Loucy (cell line): Measurements from ENCODE around the gene TTF2.

Source experiments
- H2AFZ ChIP-seq: fragments of 200-600 bp; sonication (generic); 2 replicates; pipeline ENCODE4 v1.6.0; 2016; ENCODE audit warnings: antibody characterized with exemption, mild to moderate bottlenecking, low read length, moderate library complexity
- H3F3A ChIP-seq: fragments of 200-600 bp; 2 replicates; pipeline ENCODE4 v1.6.0; 2016; ENCODE audit warnings: antibody characterized with exemption, low read depth, mild to moderate bottlenecking
- H3K27me3 ChIP-seq: fragments of 200-600 bp; sonication (generic); 2 replicates; pipeline ENCODE4 v1.6.1; 2014; ENCODE audit warnings: low read length, mild to moderate bottlenecking; ENCODE audit not compliant: insufficient read depth, poor library complexity, severe bottlenecking
- H3K36me3 ChIP-seq: fragments of 200-600 bp; sonication (generic); 2 replicates; pipeline ENCODE4 v1.6.1; 2016; ENCODE audit warnings: low read length; ENCODE audit not compliant: insufficient read depth
- H3K4me1 ChIP-seq: fragments of 200-600 bp; sonication (generic); 2 replicates; pipeline ENCODE4 v1.5.1; 2014; ENCODE audit warnings: low read length, mild to moderate bottlenecking; ENCODE audit not compliant: insufficient read depth, poor library complexity, severe bottlenecking
- H3K4me2 ChIP-seq: fragments of 200-600 bp; sonication (generic); 2 replicates; pipeline ENCODE4 v1.6.0; 2014; ENCODE audit warnings: antibody characterized with exemption, low read length, low read depth, mild to moderate bottlenecking; ENCODE audit not compliant: poor library complexity, severe bottlenecking
- H3K4me3 ChIP-seq: fragments of 200-600 bp; sonication (generic); 2 replicates; pipeline ENCODE4 v1.5.1; 2014; ENCODE audit warnings: low read length, mild to moderate bottlenecking, mixed read lengths; ENCODE audit not compliant: poor library complexity, severe bottlenecking
- H3K79me2 ChIP-seq: fragments of 200-600 bp; sonication (generic); 2 replicates; pipeline ENCODE4 v1.6.1; 2014; ENCODE audit warnings: low read length; ENCODE audit not compliant: insufficient read depth
- H3K9ac ChIP-seq: fragments of 200-600 bp; sonication (generic); 2 replicates; pipeline ENCODE4 v1.6.0; 2014; ENCODE audit warnings: mild to moderate bottlenecking, low read depth, low read length, moderate library complexity; ENCODE audit not compliant: poor library complexity, severe bottlenecking
- H3K9me2 ChIP-seq: fragments of 200-600 bp; sonication (generic); replicated peaks from 2 replicates; pipeline ENCODE4 v1.6.1; 2016; ENCODE audit warnings: low read depth, low read length, mixed read lengths
- H3K9me3 ChIP-seq: fragments of 200-600 bp; sonication (generic); 2 replicates; pipeline ENCODE4 v1.6.1; 2014; ENCODE audit warnings: mild to moderate bottlenecking, antibody characterized with exemption, low read length, low read depth; ENCODE audit not compliant: insufficient read depth
- H4K20me1 ChIP-seq: fragments of 200-600 bp; sonication (generic); 2 replicates; pipeline ENCODE4 v1.6.0; 2014; ENCODE audit warnings: antibody characterized with exemption, low read length, mild to moderate bottlenecking; ENCODE audit not compliant: insufficient read depth, poor library complexity, severe bottlenecking
- EZH2phosphoT487 ChIP-seq: fragments of 200-600 bp; IDR thresholded peaks from 2 replicates; pipeline ENCODE4 v1.6.1; 2018; ENCODE audit warnings: antibody characterized with exemption, mild to moderate bottlenecking, moderate library complexity, borderline replicate concordance
- TF ChIP-seq, protein P1 (sequence below): fragments of 200-600 bp; sonication (generic); conservative IDR thresholded peaks from 2 replicates; pipeline ENCODE4 v1.5.1; 2014; ENCODE audit warnings: mild to moderate bottlenecking, antibody characterized with exemption, low read length

Gene TTF2

DNA sequence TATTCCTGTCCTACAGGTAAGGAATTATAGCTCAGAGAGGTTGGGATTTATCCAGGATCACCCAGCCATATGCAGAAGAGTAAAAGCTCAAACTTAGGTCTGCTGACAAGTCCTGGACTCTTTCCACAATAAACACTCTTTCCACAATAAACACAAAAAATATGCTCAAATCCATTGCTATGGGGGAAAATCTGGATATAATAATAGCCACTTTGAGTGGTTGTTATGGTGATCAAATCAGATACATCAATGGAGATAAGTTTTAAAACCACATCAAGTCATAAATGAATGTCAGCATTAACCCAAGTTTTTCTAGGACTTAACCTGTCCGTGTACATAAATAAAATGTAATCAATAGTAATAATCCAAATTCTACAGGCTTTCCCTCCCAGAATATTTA, 22.3 kb upstream of the TTF2 start:
- Histone ChIP-seq H3K9me2 (no peaks in the 10 kb centered on the region), H3K36me3 (no peaks in the 10 kb centered on the region), H3K4me3 (no peak overlapping the region), H3K4me2 (no peak overlapping the region), H3K27me3 (no peaks in the 10 kb centered on the region), H3K79me2 (no peaks in the 10 kb centered on the region), H4K20me1 (no peaks in the 10 kb centered on the region), H3F3A (no peaks in the 10 kb centered on the region), H3K9ac (no peak overlapping the region), H2AFZ (no peak overlapping the region), H3K9me3 (no peaks in the 10 kb centered on the region), H3K4me1 (no peaks in the 10 kb centered on the region)
- TF ChIP-seq, protein P1, sequence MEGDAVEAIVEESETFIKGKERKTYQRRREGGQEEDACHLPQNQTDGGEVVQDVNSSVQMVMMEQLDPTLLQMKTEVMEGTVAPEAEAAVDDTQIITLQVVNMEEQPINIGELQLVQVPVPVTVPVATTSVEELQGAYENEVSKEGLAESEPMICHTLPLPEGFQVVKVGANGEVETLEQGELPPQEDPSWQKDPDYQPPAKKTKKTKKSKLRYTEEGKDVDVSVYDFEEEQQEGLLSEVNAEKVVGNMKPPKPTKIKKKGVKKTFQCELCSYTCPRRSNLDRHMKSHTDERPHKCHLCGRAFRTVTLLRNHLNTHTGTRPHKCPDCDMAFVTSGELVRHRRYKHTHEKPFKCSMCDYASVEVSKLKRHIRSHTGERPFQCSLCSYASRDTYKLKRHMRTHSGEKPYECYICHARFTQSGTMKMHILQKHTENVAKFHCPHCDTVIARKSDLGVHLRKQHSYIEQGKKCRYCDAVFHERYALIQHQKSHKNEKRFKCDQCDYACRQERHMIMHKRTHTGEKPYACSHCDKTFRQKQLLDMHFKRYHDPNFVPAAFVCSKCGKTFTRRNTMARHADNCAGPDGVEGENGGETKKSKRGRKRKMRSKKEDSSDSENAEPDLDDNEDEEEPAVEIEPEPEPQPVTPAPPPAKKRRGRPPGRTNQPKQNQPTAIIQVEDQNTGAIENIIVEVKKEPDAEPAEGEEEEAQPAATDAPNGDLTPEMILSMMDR = no peak
- TF ChIP-seq EZH2phosphoT487 = no peak

DNA sequence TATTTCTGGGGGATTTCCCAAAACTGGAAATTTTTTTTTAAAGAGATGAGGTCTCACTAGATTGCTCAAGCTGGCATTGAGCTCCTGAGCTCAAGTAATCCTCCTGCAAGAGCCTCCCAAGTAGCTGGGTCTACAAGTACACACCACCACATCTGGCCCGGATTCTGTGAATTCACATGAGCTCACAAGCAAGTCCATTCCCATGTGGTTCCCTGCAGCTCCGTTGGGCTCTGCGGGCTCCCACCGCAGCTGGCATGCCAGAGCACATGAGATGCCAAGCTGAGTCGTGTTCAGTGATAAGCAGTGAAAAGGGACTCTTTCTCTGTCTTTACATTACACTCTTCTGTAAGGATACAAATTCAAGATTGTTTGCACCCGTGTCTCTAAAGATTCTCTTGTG, 21.9 kb upstream of the TTF2 start:
- no peak for TF ChIP-seq EZH2phosphoT487
- TF ChIP-seq, protein P1 = no peak
- Histone ChIP-seq H3K79me2 (no peaks in the 10 kb centered on the region), H2AFZ (no peak overlapping the region)

DNA sequence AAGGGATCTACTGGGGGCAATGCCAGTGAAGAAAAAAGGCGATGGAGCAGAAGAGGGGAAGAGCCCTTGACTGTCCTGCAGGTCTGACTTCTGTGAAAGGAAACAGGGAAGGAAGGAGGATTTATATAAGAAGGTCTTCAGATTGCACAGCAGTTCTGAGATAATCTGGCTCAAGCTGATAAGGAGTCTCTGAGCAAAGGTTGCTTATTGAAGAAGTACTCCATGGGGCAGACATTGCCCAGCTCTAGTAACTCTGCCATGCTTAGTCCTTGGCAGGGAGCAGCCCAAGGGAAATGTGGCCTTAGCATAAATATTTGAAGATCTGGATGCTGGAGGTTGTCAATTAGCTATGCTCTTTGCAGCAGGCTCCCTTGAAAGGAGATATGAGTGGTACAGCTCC, 15.9 kb upstream of the TTF2 start:
- Histone ChIP-seq H4K20me1 (no peaks in the 10 kb centered on the region), H2AFZ (no peak overlapping the region), H3K4me1 (no peaks in the 10 kb centered on the region), H3F3A (no peaks in the 10 kb centered on the region), H3K36me3 (no peaks in the 10 kb centered on the region), H3K9me3 (no peaks in the 10 kb centered on the region), H3K27me3 (no peaks in the 10 kb centered on the region), H3K9ac (no peak overlapping the region), H3K79me2 (no peaks in the 10 kb centered on the region), H3K4me3 (no peak overlapping the region), H3K4me2 (no peak overlapping the region), H3K9me2 (no peaks in the 10 kb centered on the region)
- TF ChIP-seq, protein P1 = no peak
- TF ChIP-seq EZH2phosphoT487 = no peak

More for the DNA sequence above, 21.9 kb upstream of the TTF2 start:
- no peaks in the 10 kb centered on the region for H3F3A ChIP-seq
- no peak overlapping the region for H3K4me3 ChIP-seq
- H3K36me3 ChIP-seq = no peaks in the 10 kb centered on the region
- H3K4me1 ChIP-seq = no peaks in the 10 kb centered on the region
- H3K9me2 ChIP-seq = no peaks in the 10 kb centered on the region
- no peak overlapping the region for H3K4me2 ChIP-seq
- no peaks in the 10 kb centered on the region for H3K27me3 ChIP-seq
- no peaks in the 10 kb centered on the region for H3K9me3 ChIP-seq
- H4K20me1 ChIP-seq = no peaks in the 10 kb centered on the region
- no peak overlapping the region for H3K9ac ChIP-seq
